Tibial artery (tissue), 4 donors: ENCODE measurements around the gene OSBPL3.

ENCODE experiments used
- DNase-seq, 2 donors: peaks; one replicate each; pipeline ENCODE4 v3.0.0-alpha.2; 2019
- H3K27ac ChIP-seq, 2 donors: fragments of 200-600 bp; sonication (generic) in 1 of 2; 1 replicate in 1 of 2; 2 replicates in 1 of 2; pipeline ENCODE4 v1.5.1; 2018 to 2019; ENCODE audit warnings: mild to moderate bottlenecking in 1 of 2
- H3K27me3 ChIP-seq, 2 donors: fragments of 200-600 bp; sonication (generic) in 1 of 2; one replicate each; pipeline versions ENCODE4 v1.5.1 to v1.6.0; 2016 to 2019
- H3K36me3 ChIP-seq, 3 donors: fragments of 200-600 bp; sonication (generic) in 2 of 3; one replicate each; pipeline ENCODE4 v1.5.1; 2016 to 2019; ENCODE audit warnings: mild to moderate bottlenecking in 2 of 3
- H3K4me1 ChIP-seq, 4 donors: fragments of 200-600 bp; sonication (generic) in 2 of 4; 1 replicate in 3 of 4; 2 replicates in 1 of 4; pipeline ENCODE4 v1.5.1; 2016 to 2019
- H3K4me3 ChIP-seq, 2 donors: fragments of 200-600 bp; sonication (generic) in 1 of 2; 1 replicate in 1 of 2; 2 replicates in 1 of 2; pipeline ENCODE4 v1.5.1; 2018 to 2019; ENCODE audit warnings: mild to moderate bottlenecking in 2 of 2
- H3K9me3 ChIP-seq, 3 donors: fragments of 200-600 bp; sonication (generic) in 1 of 3; one replicate each; pipeline ENCODE4 v1.5.1; 2016 to 2019
- CTCF ChIP-seq, 2 experiments: fragments of 200-600 bp in 1 of 2; fragments of 450-650 bp in 1 of 2; IDR thresholded peaks; one replicate each; pipeline ENCODE4 v1.5.1; 2017 to 2019; ENCODE audit warnings: antibody characterized with exemption in 2 of 2, mild to moderate bottlenecking in 1 of 2, moderate library complexity in 1 of 2
- intact Hi-C: fragments of 100-400 bp; cut with DNase I; formaldehyde crosslinking; loops from one replicate; pipeline ENCODE4 v1.15.0; 2023; ENCODE audit warnings: low total_unique reads

The OSBPL3 gene

DNA sequence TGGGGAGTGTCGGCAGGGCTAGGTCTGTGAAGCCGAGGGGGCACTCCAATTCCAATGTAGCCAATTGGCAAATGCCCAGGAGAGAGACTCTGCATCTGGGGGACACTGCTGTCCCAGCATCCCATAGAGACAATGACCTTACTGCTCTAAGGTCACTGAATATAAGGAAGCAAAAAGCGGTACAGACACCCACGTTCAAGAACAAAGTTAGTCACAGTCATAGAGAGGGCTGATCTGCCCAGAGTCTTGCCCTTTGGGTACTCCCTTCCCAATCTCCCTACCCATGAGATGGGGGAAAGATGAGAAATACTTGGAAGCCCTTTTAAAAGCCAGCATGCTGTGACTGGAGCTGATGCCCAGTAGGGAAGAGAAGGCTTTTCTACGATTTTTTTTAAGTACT, 146.4 kb downstream of the OSBPL3 start:
- H3K4me1 ChIP-seq: peaks cover 0 to 13% (median 2%) of the 10 kb centered on the region in 4 donors
- no peak overlapping the region for H3K27ac ChIP-seq

DNA sequence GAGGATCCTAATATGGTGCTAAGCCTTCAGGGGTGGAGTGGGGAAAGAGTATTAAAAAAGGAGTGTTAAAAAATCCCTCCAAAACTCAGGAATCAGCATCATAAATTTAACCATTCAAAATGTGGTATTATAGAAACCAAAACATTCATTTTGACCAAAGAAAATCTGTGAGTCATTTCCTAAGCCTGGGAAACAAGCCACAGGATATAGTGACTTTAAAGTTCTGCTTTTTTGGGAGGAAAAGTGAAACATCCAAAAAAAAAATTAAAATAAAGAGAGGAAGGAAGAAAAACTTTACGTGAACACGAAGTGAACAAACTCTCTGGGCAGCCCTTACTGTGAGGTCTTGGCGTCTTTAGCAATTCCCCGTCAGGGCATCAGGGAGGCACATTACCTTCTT, 148.7 kb downstream of the OSBPL3 start:
- no peak for TF ChIP-seq CTCF (IDR thresholded peaks at IDR 0.05)
- Histone ChIP-seq H3K27ac (no peak overlapping the region), H3K27me3 (no peaks in the 10 kb centered on the region), H3K4me3 (no peak overlapping the region), H3K36me3 (no peaks in the 10 kb centered on the region), H3K9me3 (no peaks in the 10 kb centered on the region), H3K4me1 (peaks cover 0 to 14% (median 3%) of the 10 kb centered on the region in 4 donors)
- DNase-seq: no peak
- intact Hi-C loops: no loop called here

More for the DNA sequence above, 146.4 kb downstream of the OSBPL3 start:
- Histone ChIP-seq H3K9me3 (no peaks in the 10 kb centered on the region), H3K27me3 (no peaks in the 10 kb centered on the region), H3K4me3 (no peak overlapping the region), H3K36me3 (no peaks in the 10 kb centered on the region)
- no peak for DNase-seq
- TF ChIP-seq CTCF (IDR thresholded peaks at IDR 0.05): no peak
- intact Hi-C loops: no loop called here

DNA sequence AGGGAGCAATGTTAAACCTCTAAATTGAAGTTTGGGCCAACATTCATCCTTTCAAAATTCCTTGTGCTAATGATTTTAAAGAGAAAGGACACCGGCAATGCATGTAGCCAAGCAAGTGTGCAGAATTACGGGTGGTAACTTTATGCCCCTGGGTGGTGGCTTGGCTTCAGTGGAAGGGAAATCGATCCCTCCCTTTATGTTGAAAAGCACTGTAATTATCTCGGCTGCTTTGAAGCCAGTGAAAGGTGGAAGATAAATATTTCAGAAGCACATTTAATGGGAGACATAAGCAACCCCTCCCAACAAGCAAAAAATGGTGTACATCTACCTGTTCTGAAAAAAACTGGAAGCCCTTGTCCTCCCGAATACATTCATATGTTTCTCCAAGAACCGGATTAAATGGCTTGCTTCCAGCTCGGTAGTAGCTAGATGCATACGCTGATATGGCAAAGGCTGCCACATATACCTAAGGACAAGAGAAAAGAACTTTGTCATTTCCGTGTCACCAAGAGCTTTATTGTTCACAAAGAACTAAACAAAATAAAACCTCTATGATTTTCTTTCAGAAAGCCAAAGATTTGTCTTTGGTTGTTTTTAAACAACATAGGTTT, 149.4 kb downstream of the OSBPL3 start:
- H3K27me3 ChIP-seq: no peaks in the 10 kb centered on the region
- DNase-seq: no peak
- no peak for TF ChIP-seq CTCF (IDR thresholded peaks at IDR 0.05)
- intact Hi-C loops: no loop called here
- no peaks in the 10 kb centered on the region for H3K9me3 ChIP-seq
- peaks cover 0 to 18% (median 6%) of the 10 kb centered on the region in 4 donors for H3K4me1 ChIP-seq
- H3K36me3 ChIP-seq: no peaks in the 10 kb centered on the region
- H3K4me3 ChIP-seq: no peak overlapping the region
- H3K27ac ChIP-seq: no peak overlapping the region

DNA sequence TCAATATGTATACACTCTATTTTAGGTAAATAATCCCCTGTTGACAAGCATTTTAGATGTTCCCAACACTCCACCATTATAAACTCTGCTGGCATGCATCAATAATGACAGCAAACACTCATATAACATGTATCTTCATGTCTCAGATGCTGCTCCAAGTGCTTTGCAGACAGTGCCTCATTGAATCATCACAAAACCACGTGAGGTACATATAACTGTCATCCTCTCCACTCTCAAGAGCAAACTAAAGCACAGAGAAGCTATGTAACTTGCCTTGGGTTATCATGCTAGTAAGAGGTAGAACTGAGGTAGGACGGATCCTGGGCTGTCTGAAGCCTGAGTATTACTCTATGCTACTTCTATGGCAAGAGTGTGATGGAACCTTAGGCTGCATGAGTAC, 150.2 kb downstream of the OSBPL3 start:
- intact Hi-C loops: loop anchor here (10.0 kb wide), 1 partner anchor 145 kb away; no protein-coding TSS in a partner anchor
- H3K4me1 ChIP-seq: peaks cover 0 to 18% (median 8%) of the 10 kb centered on the region in 4 donors
- DNase-seq: no peak

DNA sequence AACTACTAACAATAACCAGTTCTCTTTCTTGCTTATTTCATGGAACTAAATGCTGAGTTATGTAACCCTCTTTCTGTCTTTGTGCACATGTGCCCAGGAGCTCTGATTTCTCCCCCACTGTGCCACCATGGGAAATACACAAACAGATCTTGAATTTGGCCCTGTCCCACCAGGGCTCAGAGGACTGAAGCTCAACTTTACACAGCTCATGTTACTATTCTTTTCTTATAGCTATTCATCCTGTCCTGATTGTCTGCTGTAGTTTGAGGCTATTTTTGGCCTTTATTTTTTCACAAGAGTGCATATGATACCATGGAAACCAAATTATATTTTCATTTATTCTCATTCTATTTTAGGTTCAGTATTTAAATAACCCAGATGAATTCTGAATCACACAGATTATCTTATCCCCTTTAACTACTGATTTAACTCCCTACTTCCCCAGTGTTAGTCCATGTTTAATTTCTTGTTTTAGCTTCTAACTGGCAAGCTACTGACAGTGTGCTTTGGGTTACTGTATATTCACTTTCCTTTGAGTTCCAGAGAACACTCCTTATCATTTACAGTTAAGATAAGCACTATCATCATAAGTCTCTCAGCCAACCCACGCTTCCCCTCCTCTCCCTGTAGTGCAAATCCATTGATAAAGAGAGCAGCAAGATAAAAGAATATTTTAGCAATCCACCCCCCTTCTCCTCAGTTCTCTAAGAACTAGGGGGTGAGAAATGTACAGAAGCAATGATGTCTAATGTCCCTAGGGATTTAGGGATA, 150.9 kb downstream of the OSBPL3 start:
- H3K9me3 ChIP-seq: no peaks in the 10 kb centered on the region
- TF ChIP-seq CTCF (IDR thresholded peaks at IDR 0.05): no peak
- no peak overlapping the region for H3K27ac ChIP-seq

More for the DNA sequence above, 150.2 kb downstream of the OSBPL3 start:
- no peak for TF ChIP-seq CTCF (IDR thresholded peaks at IDR 0.05)
- H3K27ac ChIP-seq: no peak overlapping the region
- H3K4me3 ChIP-seq: no peak overlapping the region
- H3K36me3 ChIP-seq: no peaks in the 10 kb centered on the region
- no peaks in the 10 kb centered on the region for H3K9me3 ChIP-seq
- no peaks in the 10 kb centered on the region for H3K27me3 ChIP-seq

More for the DNA sequence above, 150.9 kb downstream of the OSBPL3 start:
- intact Hi-C loops: loop anchor here (10.0 kb wide), 1 partner anchor 146 kb away; no protein-coding TSS in a partner anchor
- no peaks in the 10 kb centered on the region for H3K36me3 ChIP-seq
- DNase-seq: no peak
- H3K4me3 ChIP-seq: no peak overlapping the region
- peaks cover 0 to 18% (median 8%) of the 10 kb centered on the region in 4 donors for H3K4me1 ChIP-seq
- H3K27me3 ChIP-seq: no peaks in the 10 kb centered on the region
